GM12872 (cell line): ENCODE results near the gene NRIP2.

Experiments
- CTCF ChIP-seq: IDR thresholded peaks from 3 replicates; pipeline ENCODE4 v1.5.1; 2011; ENCODE audit warnings: low read depth, mild to moderate bottlenecking, low read length, moderate library complexity; ENCODE audit not compliant: insufficient read depth

The NRIP2 gene

GRCh38 chr12:2813214-2814185, 21.3 kb downstream of the NRIP2 start:
- peak; percentile 62; the same call in 2 of the 3 replicates for TF ChIP-seq CTCF

- no peak for TF ChIP-seq CTCF
Measured at GRCh38 chr12:2812290-2813213, 22.3 kb downstream of the NRIP2 start, which contains the start of gene ITFG2. ITFG2 (plus strand) TSS chr12:2812668; CDS start chr12:2812761, 93 bp downstream.

- no peak for TF ChIP-seq CTCF
Measured at GRCh38 chr12:2811801-2812200, 23.0 kb downstream of the NRIP2 start.

- no peak for TF ChIP-seq CTCF
Measured at GRCh38 chr12:2806700-2807099, 28.1 kb downstream of the NRIP2 start.

GRCh38 chr12:2805143-2805520, 29.7 kb downstream of the NRIP2 start:
- no peak for TF ChIP-seq CTCF

GRCh38 chr12:2804393-2805142, 30.3 kb downstream of the NRIP2 start:
- TF ChIP-seq CTCF: no peak
